ENCODE results near the gene MOB3A.

- TF ChIP-seq CTCF (IDR thresholded peaks at IDR 0.05) = no peak
- TF ChIP-seq POLR2A (IDR thresholded peaks at IDR 0.05) = no peak
- TF ChIP-seq POLR2AphosphoS5 (IDR thresholded peaks at IDR 0.05) = no peak
Observed at GRCh38 chr19:2062770-2063169, 33.4 kb downstream of the MOB3A start.

Data from upper lobe of left lung (tissue), 4 donors.